RWPE1 (cell line): ENCODE measurements around the gene ARSG.

Experiments used
- CTCF ChIA-PET: fragments of 350-600 bp; sonication (Branson Sonifier 250); formaldehyde crosslinking; extraction: SDS; loops from one replicate; lab custom pipeline; 2021; lab: Yijun Ruan, JAX
- POLR2A ChIA-PET: fragments of 400-600 bp; formaldehyde crosslinking; extraction: SDS; loops from one replicate; lab custom pipeline; 2020; ENCODE audit warnings: antibody characterized with exemption; ENCODE audit not compliant: low non-redundant PET; lab: Yijun Ruan, JAX
- DNase-seq: peaks from one replicate; pipeline ENCODE4 v3.0.0; 2012; ENCODE audit warnings: low spot score
- H3K27ac ChIP-seq: fragments of 450-650 bp; 2 replicates; pipeline ENCODE4 v1.5.1; 2017
- TF ChIP-seq, protein P1 (sequence below): fragments of 450-650 bp; conservative IDR thresholded peaks from 2 replicates; pipeline ENCODE4 v1.5.1; 2017; ENCODE audit warnings: low read depth, mild to moderate bottlenecking

ARSG gene

DNA sequence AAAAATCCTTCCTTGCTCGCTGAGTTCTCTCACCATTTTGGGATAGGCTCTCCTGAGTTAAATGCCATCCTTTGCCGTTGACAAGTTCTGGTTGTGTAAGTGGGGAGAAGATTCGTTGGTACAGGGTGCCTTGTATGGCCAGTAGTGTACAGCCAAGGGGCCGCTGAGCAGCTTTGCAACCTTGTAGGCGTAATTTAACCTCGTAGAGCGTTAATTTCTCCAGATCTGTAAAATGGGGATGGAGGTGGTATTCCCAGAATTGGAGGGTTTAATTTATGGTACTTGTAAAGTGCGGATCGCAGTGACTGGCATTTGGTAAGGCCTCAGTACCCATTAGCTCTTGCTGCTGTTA lies 1.4 kb downstream of the ARSG start:
- TF ChIP-seq, protein P1, sequence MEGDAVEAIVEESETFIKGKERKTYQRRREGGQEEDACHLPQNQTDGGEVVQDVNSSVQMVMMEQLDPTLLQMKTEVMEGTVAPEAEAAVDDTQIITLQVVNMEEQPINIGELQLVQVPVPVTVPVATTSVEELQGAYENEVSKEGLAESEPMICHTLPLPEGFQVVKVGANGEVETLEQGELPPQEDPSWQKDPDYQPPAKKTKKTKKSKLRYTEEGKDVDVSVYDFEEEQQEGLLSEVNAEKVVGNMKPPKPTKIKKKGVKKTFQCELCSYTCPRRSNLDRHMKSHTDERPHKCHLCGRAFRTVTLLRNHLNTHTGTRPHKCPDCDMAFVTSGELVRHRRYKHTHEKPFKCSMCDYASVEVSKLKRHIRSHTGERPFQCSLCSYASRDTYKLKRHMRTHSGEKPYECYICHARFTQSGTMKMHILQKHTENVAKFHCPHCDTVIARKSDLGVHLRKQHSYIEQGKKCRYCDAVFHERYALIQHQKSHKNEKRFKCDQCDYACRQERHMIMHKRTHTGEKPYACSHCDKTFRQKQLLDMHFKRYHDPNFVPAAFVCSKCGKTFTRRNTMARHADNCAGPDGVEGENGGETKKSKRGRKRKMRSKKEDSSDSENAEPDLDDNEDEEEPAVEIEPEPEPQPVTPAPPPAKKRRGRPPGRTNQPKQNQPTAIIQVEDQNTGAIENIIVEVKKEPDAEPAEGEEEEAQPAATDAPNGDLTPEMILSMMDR: no peak
- CTCF ChIA-PET: interaction anchor here (0.8 kb wide), 1 partner anchor 143 kb away, joined by 3 read pairs; no protein-coding TSS in a partner anchor
- DNase-seq: no peak
- POLR2A ChIA-PET: no interaction called here
- no peak overlapping the region for H3K27ac ChIP-seq

DNA sequence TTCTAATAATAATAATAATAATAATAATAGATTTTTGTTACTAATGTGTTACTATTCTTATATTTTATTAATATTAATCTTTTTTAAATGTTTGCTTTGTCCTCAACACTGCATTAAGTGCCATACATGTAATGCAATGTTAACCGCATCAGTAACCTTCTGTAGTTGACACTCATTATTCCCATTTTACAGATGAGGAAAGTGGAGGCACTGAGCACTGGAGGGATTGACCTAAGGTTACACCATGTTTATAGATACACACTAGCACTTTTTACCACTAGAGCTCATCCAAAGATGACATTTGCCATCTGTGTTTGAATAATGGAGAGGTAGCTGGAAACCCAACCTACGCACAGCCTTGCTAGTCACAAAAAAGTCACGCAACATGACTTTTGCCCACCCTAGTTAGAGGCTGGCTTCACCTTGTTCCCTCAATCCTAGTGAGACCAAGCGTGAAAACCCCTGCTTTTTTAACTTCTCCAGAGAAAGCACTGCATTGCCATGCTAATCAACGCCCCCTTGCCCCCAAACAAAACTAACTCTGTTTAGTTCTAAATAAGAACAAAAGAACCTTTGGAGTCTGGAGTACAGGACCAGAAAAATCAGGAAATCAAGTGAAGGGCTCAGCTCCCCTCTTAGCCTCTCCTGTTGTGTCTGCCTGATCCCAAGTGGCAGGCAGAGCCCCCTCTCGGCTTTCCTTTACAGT lies 2.3 kb downstream of the ARSG start:
- ChIA-PET CTCF (no interaction called here), POLR2A (no interaction called here)
- TF ChIP-seq, protein P1: no peak
- H3K27ac ChIP-seq: no peak overlapping the region
- DNase-seq: no peak

DNA sequence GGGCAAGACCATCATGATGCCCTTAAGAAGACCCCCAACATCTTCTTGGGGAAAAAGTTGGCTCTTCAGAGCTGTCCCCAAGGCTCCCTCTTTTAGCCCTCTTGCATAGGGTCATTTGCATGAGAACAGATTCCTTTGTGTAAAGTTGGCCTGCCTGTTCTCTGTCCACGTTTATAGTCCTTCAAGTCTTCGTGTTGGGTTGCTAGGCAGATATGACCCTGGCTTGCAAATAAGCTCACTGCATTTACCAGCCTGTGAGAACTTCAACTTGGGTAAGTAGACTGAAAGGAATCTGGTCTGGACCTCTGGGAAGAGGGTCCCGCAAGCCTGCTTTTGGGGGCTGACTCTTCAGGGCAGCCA lies 2.9 kb downstream of the ARSG start:
- no peak overlapping the region for H3K27ac ChIP-seq
- POLR2A ChIA-PET: no interaction called here
- DNase-seq: no peak
- TF ChIP-seq, protein P1: no peak
- CTCF ChIA-PET: no interaction called here

DNA sequence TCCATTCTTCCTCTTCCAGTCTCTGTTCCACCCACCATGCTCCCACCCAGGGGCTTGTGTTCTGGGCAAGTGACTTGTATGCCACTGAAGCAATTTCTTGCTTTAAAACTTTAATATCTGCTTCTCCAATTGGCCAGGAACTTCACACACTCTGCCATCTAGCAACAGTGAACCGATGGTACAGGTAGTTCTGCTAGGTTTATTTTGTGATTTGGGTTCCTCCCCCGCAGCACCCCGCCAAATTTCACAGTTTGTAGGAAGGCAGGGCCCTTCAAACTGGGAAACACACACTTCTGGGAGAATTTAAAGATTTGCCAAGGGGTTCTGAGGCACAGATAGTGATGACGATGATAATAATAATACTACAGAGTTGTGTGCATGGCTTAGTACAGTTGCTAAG lies 3.3 kb downstream of the ARSG start:
- CTCF ChIA-PET: no interaction called here
- H3K27ac ChIP-seq: no peak overlapping the region
- POLR2A ChIA-PET: no interaction called here
- DNase-seq: no peak
- TF ChIP-seq, protein P1: no peak

DNA sequence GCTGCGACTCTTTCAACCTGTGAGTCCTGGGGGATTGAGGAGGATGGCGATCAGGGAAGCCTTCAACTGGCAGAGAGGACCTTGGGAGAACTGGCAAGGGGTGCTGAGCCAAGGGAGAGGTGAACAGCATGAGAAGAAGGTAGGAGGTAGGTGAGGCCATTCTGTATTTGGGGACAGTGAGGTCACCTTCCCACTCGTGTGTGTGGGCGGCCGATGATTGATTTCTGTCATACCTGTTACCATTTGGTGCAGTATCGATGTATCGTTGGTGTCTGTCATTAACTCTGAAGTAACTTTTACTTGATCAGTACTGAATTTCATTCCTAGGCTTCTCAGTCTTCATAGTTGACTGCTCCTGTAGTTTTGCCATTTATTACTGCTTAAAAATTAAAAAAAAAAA lies 3.8 kb downstream of the ARSG start:
- TF ChIP-seq, protein P1: no peak
- ChIA-PET POLR2A (no interaction called here), CTCF (interaction anchor here (0.6 kb wide), 1 partner anchor 203 kb away, joined by 4 read pairs; no protein-coding TSS in a partner anchor)
- no peak for DNase-seq
- H3K27ac ChIP-seq: no peak overlapping the region

DNA sequence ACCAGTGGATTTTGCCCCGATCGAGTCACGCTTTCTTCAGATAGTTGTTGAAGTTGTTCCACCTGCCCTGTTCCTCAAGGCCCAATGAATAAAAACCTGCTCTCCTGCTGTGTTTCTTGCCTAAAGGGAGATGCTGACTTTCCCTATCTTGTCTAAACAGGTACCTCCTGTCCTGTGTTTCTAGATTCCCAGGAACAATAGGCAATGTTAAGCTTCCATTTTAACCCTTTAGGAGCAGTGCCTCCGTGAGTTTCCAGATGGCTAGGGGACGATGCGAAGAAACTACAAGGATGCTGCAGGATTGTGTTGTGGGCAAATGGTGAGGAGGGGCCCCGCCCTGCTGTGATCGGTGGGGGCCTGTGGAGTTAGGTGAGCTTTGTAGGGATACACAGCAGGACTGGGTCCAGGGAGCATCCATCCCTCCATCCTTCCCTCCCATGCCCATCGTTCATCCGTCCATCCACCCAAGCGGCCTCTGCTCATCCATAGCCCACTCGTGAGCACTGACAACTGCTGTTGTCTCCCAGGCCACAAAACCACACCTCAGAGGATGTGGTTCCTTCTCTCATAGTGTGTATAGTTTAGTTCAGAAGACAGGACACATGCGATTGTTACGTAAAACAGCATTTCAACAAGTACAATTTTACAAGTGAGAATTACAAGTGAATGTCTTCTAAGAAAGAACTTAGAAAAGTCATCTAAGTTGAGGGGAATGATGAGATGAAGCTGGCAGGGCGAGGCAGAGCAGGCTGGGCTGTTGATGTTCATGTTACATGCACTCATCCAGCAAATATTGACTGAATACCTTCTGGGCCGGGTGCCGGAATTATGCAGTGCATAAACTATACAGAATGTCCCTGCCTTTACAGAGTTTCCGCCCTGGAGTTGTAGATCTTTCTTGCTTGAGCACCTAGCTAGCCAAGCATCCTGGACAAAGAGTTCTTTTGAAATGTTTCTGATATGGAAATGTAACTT lies 5.2 kb downstream of the ARSG start:
- TF ChIP-seq, protein P1: no peak
- no peak overlapping the region for H3K27ac ChIP-seq
- CTCF ChIA-PET: no interaction called here
- DNase-seq: no peak
- POLR2A ChIA-PET: no interaction called here
